GM21529 (cell line): ENCODE results near the gene SLC22A5.

ENCODE experiments used
- ATAC-seq: cut with Tn5 transposase; IDR thresholded peaks from one replicate; pipeline ENCODE4 v1.9.1; 2021; ENCODE audit not compliant: unreplicated experiment

The SLC22A5 gene

GRCh38 chr5:132369474-132370180 is at the start of gene SLC22A5:
SLC22A5 (plus strand) TSS chr5:132369710; CDS start chr5:132369973, 263 bp downstream.
- peak; percentile 88 for ATAC-seq

GRCh38 chr5:132319975-132320374 is 49.5 kb upstream of the SLC22A5 start:
- ATAC-seq, result no peak

GRCh38 chr5:132321109-132321721 is 48.3 kb upstream of the SLC22A5 start:
- ATAC-seq, result no peak

DNA sequence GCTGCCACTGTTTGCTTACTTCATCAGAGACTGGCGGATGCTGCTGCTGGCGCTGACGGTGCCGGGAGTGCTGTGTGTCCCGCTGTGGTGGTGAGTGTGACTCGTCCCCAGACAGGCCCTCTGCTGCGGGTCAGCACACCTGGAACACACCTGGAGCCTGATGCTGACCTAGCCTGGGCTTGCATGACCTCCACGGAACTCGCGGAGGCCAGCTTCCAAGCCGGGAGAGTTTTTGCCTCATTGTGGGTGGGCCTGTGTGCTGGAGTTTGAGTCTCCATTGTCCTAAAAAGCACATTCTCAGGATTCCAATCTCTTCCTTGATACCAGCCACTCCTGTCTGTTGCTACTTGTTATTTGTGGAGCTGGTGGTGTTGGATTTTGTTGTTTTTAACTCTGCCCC is 47.2 kb upstream of the SLC22A5 start:
- ATAC-seq, result no peak

- no peak for ATAC-seq
Observed at GRCh38 chr5:132323202-132323601, 46.3 kb upstream of the SLC22A5 start.

- no peak for ATAC-seq
Observed at GRCh38 chr5:132325691-132326090, 43.8 kb upstream of the SLC22A5 start.

- no peak for ATAC-seq
Observed at GRCh38 chr5:132327252-132327955, 42.1 kb upstream of the SLC22A5 start.

DNA sequence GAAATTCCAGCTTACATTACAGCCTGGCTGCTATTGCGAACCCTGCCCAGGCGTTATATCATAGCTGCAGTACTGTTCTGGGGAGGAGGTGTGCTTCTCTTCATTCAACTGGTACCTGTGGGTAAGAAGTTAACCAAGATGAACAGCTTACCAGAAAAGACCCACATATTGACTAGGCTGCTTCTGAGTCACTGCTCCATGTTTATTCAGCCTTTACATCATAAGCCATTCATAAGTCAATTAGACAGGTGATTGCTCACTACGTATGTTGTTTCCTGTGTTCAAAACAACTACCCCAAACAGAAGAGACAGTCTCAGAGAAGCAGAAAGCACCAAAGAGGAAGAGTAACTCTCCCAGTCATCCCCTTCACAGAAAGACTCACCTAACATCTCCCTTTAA is 34.7 kb upstream of the SLC22A5 start:
- ATAC-seq, result no peak

DNA sequence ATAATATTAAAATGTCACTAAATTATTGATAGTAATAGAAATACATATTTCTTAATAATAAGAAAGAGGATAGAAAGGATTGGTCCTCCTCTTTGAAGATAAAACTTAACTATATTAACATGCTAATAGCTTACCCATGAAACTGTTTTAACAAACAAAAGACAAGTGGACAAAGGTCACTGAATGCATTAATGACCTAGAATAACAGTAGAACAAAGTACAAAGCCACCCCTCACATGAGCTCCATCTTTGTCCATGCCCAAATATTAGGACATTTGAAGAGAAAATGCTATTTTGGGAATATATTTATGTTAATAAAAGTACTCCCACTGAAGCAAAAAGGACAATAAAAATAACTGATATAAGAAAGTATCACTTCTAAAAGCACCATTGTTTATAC is 34.1 kb upstream of the SLC22A5 start:
- ATAC-seq, result no peak

GRCh38 chr5:132339502-132339901 is 30.0 kb upstream of the SLC22A5 start:
- ATAC-seq, result no peak

DNA sequence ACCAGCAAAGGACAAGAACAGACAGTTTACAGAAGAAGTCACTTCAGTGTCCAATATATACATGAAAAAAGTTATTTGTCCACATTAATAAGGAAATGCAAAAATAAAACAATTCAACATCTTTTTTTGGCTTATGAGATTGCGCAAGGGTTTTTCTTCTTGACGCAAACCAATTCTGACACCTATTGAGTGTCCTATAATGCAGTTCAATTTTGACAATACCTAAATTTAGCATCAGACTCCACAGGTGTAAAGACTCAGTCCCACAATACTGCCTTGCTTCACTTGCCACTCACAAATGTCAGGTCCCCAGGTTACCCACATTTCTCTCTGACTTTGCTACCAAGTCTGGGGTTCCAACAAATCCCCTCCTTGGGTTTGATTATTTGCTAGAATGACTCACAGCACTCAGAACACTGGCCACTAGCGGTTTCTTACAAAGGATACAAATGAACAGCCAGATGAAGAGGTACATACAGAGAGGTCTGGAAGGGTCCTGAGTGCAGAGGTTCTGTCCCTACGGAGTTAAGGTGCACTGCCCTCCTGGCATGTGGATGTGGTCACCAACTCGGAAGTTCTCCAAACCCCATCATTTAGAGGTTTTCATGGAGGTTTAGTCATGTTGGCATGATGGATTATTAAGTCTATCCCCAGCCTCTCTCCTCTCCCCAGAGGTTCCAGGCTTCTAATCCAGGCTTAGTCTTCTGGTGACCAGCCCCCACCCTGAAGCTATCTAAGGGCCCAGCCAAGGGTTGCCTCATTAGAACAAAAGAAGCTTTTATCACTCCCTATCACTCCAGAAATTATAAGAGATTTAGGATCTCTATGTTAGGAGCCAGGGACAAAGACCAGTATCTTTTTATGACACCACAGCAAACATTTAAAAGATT is 27.0 kb upstream of the SLC22A5 start:
- no peak for ATAC-seq

DNA sequence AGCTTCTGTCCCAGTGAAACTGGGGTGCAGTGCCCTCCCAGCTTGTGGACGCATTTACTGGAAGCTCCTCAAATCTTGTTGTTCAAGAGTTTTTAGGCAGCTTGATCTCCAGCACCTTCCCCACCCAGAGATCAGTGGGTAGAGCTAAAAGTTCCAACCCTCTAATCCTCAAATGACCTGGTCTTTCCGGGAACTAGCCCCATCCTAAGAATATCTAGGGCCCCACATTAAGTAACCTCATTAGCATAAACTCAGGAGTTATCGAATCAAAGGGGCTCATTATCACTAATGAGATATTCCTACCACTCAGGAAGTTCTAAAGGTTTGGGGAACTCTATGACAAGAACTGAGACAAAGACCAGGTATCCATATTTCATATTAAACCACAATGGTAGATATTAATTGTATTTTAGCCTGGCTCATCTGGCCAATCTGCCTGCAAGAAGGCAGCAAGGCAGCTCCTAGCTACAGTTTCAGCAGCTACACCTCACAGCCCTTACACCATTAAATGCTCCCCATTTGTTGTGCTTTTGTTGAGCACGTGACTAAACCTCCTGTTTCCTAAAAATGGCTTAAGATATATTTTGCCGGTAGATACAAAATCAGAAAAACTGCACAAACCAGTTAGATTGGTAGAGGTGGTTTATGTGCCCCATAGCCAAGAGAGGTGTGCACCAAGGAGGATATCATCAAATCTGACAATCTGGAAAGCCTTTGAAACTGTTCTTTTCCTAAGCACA is 24.6 kb upstream of the SLC22A5 start:
- ATAC-seq, result no peak

- no peak for ATAC-seq
Observed at GRCh38 chr5:132353486-132353995, 16.0 kb upstream of the SLC22A5 start.

GRCh38 chr5:132354381-132355139 is 14.9 kb upstream of the SLC22A5 start:
- ATAC-seq, result no peak

GRCh38 chr5:132355140-132355765 is 14.3 kb upstream of the SLC22A5 start:
- ATAC-seq, result no peak

DNA sequence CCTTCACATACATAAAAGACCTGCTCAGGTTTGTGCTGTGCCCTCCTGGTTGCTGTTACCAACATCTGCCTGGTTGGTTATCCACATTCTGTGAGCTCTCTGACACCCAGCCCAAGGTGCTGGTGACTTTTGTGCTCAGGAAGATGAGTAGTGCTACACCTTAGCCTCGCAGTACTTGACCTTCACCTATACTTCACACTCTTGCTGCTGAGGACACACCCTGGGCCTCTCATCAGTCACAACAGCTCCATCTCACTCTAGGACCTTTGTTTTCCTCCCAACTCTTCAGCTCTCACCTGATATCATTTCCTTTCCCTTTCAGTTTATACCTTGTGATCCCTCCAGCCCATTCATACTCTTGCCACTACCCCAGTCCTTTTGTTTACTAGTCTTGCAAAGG is 10.7 kb upstream of the SLC22A5 start:
- ATAC-seq, result no peak

DNA sequence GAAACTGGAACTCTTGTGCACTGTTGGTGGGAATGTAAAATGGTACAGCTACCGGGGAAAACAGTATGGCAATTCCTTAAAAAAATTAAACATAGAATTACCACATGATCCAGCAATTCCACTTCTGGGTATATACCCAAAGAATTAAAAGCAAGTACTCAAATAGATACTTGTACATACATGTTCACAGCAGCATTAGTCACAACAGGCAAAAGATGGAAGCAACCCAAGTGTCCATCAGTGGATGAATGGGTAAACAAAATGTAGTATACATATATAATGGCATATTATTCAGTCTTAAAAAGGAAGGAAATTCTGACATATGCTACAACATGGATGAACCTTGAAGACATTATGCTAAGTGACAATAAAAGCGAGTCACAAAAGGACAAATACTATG is 7.4 kb upstream of the SLC22A5 start:
- no peak for ATAC-seq

- no peak for ATAC-seq
Observed at GRCh38 chr5:132363431-132364112, 5.9 kb upstream of the SLC22A5 start.

DNA sequence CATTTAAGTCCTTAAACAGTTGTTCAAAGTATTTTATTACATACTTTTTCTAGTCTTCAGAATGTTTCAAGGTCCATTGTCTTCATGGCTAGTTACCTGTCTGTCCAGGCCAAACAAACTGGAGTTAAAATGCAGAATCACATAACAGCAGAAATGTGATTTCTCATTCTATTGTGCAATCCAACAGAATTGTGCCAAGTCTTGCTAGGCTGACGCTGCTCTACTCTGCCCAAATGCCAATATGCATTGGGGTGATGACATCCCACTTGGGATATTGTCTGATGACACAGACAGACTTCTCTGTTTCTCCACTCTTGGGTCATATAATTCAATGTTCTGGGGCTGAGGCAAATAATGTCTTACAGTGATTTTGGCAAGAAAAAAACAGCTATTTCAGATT is 5.2 kb upstream of the SLC22A5 start:
- no peak for ATAC-seq
